Body of pancreas (tissue), 4 donors: Measurements from ENCODE around the gene PCGF3. TPM values are rescaled to one million over a fixed set of nuclear protein-coding genes. Genes with fewer than 3 reads are reported as not detected.

Source experiments
- ATAC-seq: fragments of 150-250 bp; one replicate; pipeline ENCODE4 v1.9.1; 2016
- DNase-seq, 4 donors: peaks; one replicate each; pipeline ENCODE4 v3.0.0-alpha.2; 2019
- H3K27ac ChIP-seq, 4 donors: fragments of 200-600 bp; sonication (generic); 1 replicate in 3 of 4; 2 replicates in 1 of 4; pipeline versions ENCODE4 v1.5.1 to v1.6.1; 2016 to 2019; ENCODE audit warnings: mild to moderate bottlenecking in 1 of 4, mixed read lengths in 1 of 4, moderate library complexity in 1 of 4
- H3K27me3 ChIP-seq, 2 donors: fragments of 200-600 bp; sonication (generic); one replicate each; pipeline ENCODE4 v1.6.0; 2016; ENCODE audit warnings: mild to moderate bottlenecking in 1 of 2
- H3K36me3 ChIP-seq, 2 donors: fragments of 200-600 bp; sonication (generic); replicated peaks in 1 of 2; 2 replicates each; pipeline ENCODE4 v1.5.1; 2016; ENCODE audit warnings: low read depth in 2 of 2; ENCODE audit not compliant: insufficient read depth in 1 of 2
- H3K4me1 ChIP-seq: fragments of 200-600 bp; sonication (generic); one replicate; pipeline ENCODE4 v1.6.0; 2016
- H3K4me3 ChIP-seq, 2 donors: fragments of 200-600 bp; sonication (generic); 1 replicate in 1 of 2; 2 replicates in 1 of 2; pipeline ENCODE4 v1.5.1; 2016 to 2019
- H3K9me3 ChIP-seq, 3 donors: fragments of 200-600 bp; sonication (generic); 1 replicate in 2 of 3; 2 replicates in 1 of 3; pipeline ENCODE4 v1.5.1; 2016
- CTCF ChIP-seq, 7 experiments: fragments of 450-650 bp in 4 of 7; fragments of 200-600 bp in 3 of 7; sonication (generic) in 3 of 7; IDR thresholded peaks; one replicate each; pipeline ENCODE4 v1.5.1; 2016 to 2019; ENCODE audit warnings: antibody characterized with exemption in 7 of 7
- POLR2A ChIP-seq, 3 donors: fragments of 450-650 bp; IDR thresholded peaks; one replicate each; pipeline ENCODE4 v1.6.1; 2016; ENCODE audit warnings: antibody characterized with exemption in 3 of 3, mild to moderate bottlenecking in 2 of 3
- WGBS, 2 donors: methylation state at CpG; one replicate each; pipeline ENCODE4 v1.1.5; 2017; 5-methylcytosine and 5-hydroxymethylcytosine counted together
- intact Hi-C: fragments of 100-400 bp; cut with DNase I; formaldehyde crosslinking; loops from one replicate; pipeline ENCODE4 v1.15.1; 2023
- total RNA-seq, 2 donors: library from RNA; depleted of rRNA; stranded (reverse); fragments of >200 nt; gene quantifications; one replicate each; pipeline ENCODE4 v1.1.0, GENCODE V29; 2016

PCGF3 gene
- total RNA-seq, 2 donors from 2014 or later: 16.8 to 31.1 TPM

DNA sequence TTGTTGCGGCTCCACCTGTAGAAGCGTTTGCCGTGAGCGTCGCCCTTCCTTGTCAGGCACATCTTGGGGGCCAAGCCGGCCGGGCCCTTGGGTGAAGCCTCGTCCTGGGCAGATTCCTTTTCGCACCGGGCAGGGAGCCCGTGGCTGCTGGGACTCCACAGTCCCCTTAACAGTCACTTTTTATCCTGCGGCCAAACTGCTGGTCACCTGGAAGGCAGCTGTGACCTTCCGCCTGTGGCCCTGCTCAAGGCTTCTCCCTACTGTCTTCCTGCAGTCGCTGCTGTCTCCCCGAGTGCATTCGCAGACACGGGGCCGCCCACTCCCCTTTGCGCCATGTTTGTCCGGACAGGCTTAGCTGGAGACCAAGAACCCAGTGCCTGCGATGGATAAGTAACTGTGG lies 55.0 kb downstream of the PCGF3 start:
- Histone ChIP-seq H3K36me3 (peaks cover 6 to 9% of the 10 kb centered on the region in 2 donors), H3K4me3 (no peak overlapping the region), H3K27ac (no peak overlapping the region), H3K4me1 (no peaks in the 10 kb centered on the region), H3K27me3 (no peaks in the 10 kb centered on the region), H3K9me3 (peaks cover 0 to 68% (median 0%) of the 10 kb centered on the region in 3 donors)
- no peak for TF ChIP-seq POLR2A (IDR thresholded peaks at IDR 0.05)
- TF ChIP-seq CTCF (IDR thresholded peaks at IDR 0.05): no peak
- DNase-seq (no peak), ATAC-seq (no peak)
- WGBS, 2 donors: 92 to 95% methylated on average over 20 to 21 of the region's 21 CpGs
- intact Hi-C loops: no loop called here

GRCh38 chr4:761086-761485 lies 55.5 kb downstream of the PCGF3 start:
- peaks cover 6 to 14% of the 10 kb centered on the region in 2 donors for H3K36me3 ChIP-seq
- H3K27ac ChIP-seq: no peak overlapping the region
- no peak for ATAC-seq
- TF ChIP-seq CTCF (IDR thresholded peaks at IDR 0.05): no peak
- no peak for TF ChIP-seq POLR2A (IDR thresholded peaks at IDR 0.05)
- DNase-seq: no peak
- H3K4me1 ChIP-seq: no peaks in the 10 kb centered on the region
- peaks cover 0 to 72% (median 0%) of the 10 kb centered on the region in 3 donors for H3K9me3 ChIP-seq
- intact Hi-C loops: no loop called here
- H3K4me3 ChIP-seq: no peak overlapping the region
- H3K27me3 ChIP-seq: no peaks in the 10 kb centered on the region
- WGBS, 2 donors: 93 to 96% methylated on average over 14 of the region's 14 CpGs

DNA sequence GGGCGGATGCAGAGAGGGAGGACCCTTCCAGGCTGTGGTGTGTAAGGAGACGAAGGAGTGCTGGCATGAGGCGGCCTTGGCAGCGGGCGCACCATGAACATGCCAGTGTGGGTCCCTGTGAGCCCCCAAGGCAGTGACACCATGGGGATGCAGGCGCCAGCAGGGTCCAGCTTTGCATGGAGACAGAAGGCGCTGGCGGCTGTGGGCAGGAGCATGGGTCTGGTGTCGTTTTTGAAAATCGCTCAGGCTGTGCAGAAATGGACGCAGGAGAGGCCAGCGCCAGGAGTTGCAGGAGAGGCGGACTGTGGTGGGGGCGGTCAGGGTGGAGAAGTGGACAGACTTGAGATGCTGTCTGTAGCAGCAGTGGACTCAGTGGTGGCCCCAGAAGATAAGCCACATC lies 56.1 kb downstream of the PCGF3 start:
- 96 to 98% methylated on average over 14 of the region's 14 CpGs for WGBS, 2 donors
- intact Hi-C loops: no loop called here
- Histone ChIP-seq H3K27me3 (no peaks in the 10 kb centered on the region), H3K4me3 (no peak overlapping the region), H3K36me3 (peaks cover 9 to 20% of the 10 kb centered on the region in 2 donors), H3K4me1 (no peaks in the 10 kb centered on the region), H3K9me3 (peaks cover 0 to 75% (median 0%) of the 10 kb centered on the region in 3 donors), H3K27ac (no peak overlapping the region)
- ATAC-seq (no peak), DNase-seq (no peak)
- no peak for TF ChIP-seq CTCF (IDR thresholded peaks at IDR 0.05)
- TF ChIP-seq POLR2A (IDR thresholded peaks at IDR 0.05): no peak

DNA sequence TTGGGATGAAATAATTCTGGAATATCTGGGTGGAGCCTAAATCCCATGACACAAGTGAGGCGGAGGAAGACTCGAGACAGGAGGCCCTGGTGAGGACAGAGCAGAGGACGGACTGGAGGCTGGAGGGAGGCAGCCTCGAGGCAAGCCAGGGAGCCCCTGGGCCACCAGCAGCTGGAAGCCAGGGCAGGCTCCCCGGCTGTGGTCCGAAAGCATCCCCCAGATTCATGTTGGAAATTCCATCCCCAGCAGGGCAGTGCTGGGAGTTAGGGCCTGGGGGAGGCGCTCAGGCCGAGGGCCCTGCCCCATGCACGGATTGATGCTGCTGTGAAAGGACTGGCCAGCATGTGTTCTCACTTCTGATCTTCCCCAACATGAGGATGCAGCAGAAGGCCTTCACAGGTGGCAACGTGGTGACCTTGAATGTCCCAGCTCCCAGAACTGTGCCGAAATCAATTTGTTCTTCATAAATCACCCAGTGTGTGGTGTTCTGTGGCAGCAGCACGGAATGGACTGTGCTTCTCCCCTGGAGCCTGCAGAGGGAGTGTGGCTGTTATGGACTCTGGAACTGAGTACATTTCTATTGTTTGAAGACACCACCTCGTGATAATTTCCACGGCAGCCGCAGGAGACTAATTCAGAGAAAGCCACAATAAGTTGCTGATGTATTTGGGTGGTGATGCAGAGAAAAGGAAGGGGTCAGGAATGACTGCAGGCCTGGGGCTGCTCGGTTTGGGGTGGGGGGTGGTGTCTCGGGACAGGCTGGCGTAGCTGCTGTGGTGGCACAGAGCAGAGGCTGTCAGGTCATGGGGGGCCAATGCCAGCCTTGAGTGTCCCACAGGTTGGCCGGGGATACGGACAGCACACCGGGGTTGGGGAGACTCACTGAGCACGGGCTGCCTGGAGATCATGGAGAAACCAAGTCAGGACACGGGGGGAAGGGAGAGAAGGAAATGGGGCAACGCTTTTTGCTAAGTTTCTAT lies 56.9 kb downstream of the PCGF3 start:
- Histone ChIP-seq H3K27ac (no peak overlapping the region), H3K27me3 (no peaks in the 10 kb centered on the region), H3K36me3 (peaks cover 11 to 28% of the 10 kb centered on the region in 2 donors), H3K4me1 (no peaks in the 10 kb centered on the region), H3K4me3 (no peak overlapping the region), H3K9me3 (peaks cover 0 to 78% (median 0%) of the 10 kb centered on the region in 3 donors)
- ATAC-seq (peak; percentile 61), DNase-seq (peak in 1 of 4 donors; percentile 39)
- intact Hi-C loops: no loop called here
- 79 to 81% methylated on average over 24 of the region's 24 CpGs for WGBS, 2 donors
- TF ChIP-seq POLR2A (IDR thresholded peaks at IDR 0.05): no peak
- peak in 3 of 7 experiments; percentile 24 to 40 (median 34) for TF ChIP-seq CTCF (IDR thresholded peaks at IDR 0.05)
